KOPT-K1 (cell line): ENCODE measurements around the gene PRDM15.

Experiments used
- H3K27ac ChIP-seq: fragments of 200-600 bp; sonication (generic); 2 replicates; pipeline ENCODE4 v1.5.1; 2016; ENCODE audit warnings: antibody characterized with exemption, mild to moderate bottlenecking, low read depth, low read length; ENCODE audit not compliant: poor library complexity, severe bottlenecking
- H3K36me3 ChIP-seq: fragments of 200-600 bp; sonication (generic); 2 replicates; pipeline ENCODE4 v1.5.1; 2017; ENCODE audit warnings: antibody characterized with exemption, mild to moderate bottlenecking, low read length, moderate library complexity; ENCODE audit not compliant: insufficient read depth
- H3K9me3 ChIP-seq: fragments of 200-600 bp; sonication (generic); 2 replicates; pipeline ENCODE4 v1.5.1; 2017; ENCODE audit warnings: antibody characterized with exemption, low read length, mild to moderate bottlenecking; ENCODE audit not compliant: insufficient read depth, poor library complexity, severe bottlenecking

Gene PRDM15

GRCh38 chr21:41898998-41899397 is 19.9 kb upstream of the PRDM15 start:
- peak overlapping the region; percentile 97 for H3K27ac ChIP-seq
- H3K9me3 ChIP-seq, result no peaks in the 10 kb centered on the region
- no peaks in the 10 kb centered on the region for H3K36me3 ChIP-seq

DNA sequence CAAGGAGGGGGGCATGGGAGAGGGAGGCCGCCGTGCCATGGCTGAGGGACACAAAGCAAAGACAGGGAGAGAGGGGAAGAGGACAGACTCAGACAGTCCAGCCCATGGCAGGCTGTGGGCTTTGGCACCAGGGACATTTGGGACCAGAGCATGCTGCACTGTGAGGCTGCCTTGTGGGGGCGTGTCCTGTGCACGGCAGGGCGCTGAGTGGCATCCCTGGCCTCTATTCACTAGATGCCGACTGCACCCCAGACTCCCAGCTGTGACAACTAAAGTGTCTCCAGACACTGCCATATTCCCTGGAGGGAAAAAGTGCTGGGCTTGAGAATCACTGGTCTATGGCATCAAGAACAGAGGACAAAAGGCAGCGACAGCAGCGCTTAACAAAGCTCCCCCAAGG is 18.6 kb upstream of the PRDM15 start:
- Histone ChIP-seq H3K27ac (peak overlapping the region; percentile 97), H3K36me3 (no peaks in the 10 kb centered on the region), H3K9me3 (no peaks in the 10 kb centered on the region)

DNA sequence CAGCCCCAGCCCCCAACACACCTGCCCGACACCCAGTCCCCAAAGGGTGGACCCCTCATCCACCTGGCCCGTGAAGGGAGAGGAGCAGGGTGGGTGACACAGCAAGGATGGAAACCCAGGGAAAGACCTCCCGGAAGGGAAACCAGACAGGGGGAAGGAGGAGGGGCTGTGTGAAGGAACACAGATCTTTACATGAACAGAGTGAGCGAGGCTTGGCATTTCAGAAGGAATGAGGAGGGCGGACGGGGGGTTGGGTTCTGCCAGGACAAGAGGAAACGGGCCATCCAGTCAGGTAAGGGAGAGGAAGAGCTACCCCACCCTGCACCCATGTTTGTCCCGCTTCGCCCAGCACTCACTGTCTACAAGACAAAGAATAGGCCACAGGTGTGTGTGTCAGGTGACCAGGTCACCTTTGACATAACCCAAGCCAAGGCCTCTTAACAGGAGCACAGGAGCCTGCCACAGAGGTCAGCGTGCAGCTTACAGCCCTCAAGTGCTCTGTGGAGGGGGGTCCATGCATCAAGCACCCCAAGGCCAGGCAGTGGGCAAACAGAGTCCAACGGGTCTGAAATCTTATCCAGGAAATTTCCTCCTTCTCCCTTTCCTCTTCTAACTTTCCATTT is 18.0 kb upstream of the PRDM15 start:
- Histone ChIP-seq H3K27ac (peak overlapping the region; percentile 97), H3K9me3 (no peaks in the 10 kb centered on the region), H3K36me3 (no peaks in the 10 kb centered on the region)

DNA sequence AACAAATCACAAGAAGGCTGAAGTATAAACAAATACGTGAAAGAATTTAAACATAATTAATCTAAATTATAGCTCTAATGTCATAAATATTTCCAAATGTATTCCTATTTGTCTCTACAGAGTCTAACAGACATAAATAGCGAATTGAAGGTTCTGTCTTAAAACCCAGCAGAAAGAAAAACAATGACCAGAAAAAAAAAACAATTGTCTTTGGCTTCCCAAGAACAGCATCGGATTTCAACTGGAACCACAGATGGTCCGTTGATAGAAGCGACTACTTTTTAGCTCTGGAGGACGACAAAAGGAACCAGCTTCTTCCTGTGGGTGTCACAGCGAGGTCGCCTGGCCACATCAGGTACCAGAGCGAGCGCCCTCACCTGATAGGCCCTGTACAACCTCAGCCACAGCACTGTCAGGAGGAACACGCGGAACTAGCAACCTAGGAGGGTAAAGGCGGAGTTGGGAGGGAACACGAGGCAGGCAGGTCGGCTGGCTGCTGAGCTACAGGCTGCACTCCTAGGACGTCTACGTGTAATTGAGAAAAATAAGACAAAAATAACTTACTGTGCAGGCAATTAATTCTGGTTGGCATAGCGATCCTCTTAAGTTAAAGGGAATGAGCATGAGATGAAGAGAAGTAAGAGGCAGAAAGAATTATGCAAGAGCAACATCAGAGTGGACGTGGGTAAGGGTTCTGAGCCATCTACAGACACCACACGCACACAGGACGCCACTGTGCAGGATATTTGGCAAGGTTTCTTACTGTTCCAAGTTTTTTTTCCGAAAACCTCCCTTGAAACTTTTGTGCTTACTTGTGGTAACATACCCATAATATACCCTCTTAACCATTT is 16.7 kb upstream of the PRDM15 start:
- H3K27ac ChIP-seq, result peak overlapping the region; percentile 97
- H3K36me3 ChIP-seq, result no peaks in the 10 kb centered on the region
- H3K9me3 ChIP-seq, result no peaks in the 10 kb centered on the region

GRCh38 chr21:41894922-41895557 is 15.9 kb upstream of the PRDM15 start:
- Histone ChIP-seq H3K27ac (peak overlapping the region; percentile 97), H3K36me3 (no peaks in the 10 kb centered on the region), H3K9me3 (no peaks in the 10 kb centered on the region)

- Histone ChIP-seq H3K27ac (peak overlapping the region; percentile 97), H3K36me3 (no peaks in the 10 kb centered on the region), H3K9me3 (no peaks in the 10 kb centered on the region)
Measured at GRCh38 chr21:41894511-41894910, 15.4 kb upstream of the PRDM15 start.

GRCh38 chr21:41892726-41893125 is 13.6 kb upstream of the PRDM15 start:
- Histone ChIP-seq H3K36me3 (peaks cover 7% of the 10 kb centered on the region; the same call in 1 of the 2 replicates), H3K9me3 (no peaks in the 10 kb centered on the region), H3K27ac (no peak overlapping the region)

DNA sequence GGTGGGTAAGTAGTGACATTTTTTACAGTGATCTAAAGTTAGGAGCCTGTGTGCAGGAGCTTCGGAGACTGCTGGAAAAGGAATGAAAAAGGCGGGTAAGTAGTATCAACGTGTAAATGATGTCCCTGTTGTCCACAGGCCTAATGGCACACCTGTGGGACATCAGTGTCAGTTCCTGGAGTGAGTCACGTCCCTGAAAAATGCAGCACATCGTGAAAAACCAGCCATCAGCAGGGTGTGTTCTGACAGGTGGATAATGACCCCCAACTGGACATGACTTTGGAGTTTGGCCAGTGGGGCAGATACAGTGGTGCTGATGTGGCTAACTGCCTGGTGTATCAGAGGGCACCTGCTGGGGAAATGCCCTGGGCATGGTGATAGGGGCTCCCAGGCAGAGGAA is 12.0 kb upstream of the PRDM15 start:
- H3K27ac ChIP-seq, result no peak overlapping the region
- H3K9me3 ChIP-seq, result no peaks in the 10 kb centered on the region
- H3K36me3 ChIP-seq, result peaks cover 7% of the 10 kb centered on the region; the same call in 1 of the 2 replicates

DNA sequence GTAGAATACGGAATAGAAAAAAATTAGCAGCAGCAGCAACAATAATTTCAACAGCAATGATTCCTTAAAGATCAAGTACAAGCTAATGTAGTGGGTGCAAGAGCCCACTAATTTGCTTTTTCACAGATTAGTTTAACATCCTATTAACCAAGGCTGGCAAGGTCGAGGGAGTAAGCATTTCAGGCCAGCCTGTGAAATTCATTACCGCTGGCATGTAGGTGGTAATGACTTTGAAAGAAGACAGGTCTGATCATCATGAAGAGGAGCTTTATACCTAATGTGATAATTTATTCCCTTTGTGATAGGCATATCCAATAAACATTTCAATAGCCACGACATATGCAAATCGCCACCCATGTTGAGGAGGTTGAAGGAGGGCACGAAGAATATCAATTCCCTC is 11.2 kb upstream of the PRDM15 start:
- Histone ChIP-seq H3K9me3 (no peaks in the 10 kb centered on the region), H3K27ac (no peak overlapping the region), H3K36me3 (peaks cover 7% of the 10 kb centered on the region; the same call in 1 of the 2 replicates)

DNA sequence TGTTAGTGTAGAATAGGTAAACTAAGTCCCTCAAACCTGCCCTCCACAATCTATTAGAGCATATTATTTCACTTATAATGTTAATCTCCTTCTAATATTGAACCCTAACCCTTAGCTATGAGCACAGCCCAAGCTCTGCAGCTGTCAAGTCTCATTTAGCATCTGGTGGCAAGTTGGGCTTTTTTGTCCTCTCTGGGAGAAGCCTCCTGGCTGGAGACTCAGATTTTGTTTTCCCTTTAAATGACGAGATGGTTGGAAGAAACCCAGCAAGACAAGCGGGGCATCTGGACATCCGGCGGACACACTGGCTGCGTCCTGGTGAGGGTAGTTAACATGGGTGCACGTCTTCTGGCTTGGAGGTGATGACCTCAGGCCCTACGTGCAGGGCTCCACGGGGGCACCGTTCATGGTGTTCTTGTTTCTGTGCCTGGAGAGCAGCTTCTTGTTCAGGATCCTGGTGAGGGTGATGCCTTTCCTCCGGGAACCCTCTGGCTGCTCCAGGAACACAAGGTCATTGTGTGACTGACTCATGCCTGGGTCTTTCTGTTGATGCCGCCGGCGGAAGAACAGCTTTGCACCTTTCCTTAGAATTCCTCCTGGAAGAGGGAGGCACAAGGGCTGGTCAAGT is 9.7 kb upstream of the PRDM15 start:
- H3K9me3 ChIP-seq, result no peaks in the 10 kb centered on the region
- H3K27ac ChIP-seq, result no peak overlapping the region
- peaks cover 7% of the 10 kb centered on the region; the same call in 1 of the 2 replicates for H3K36me3 ChIP-seq

DNA sequence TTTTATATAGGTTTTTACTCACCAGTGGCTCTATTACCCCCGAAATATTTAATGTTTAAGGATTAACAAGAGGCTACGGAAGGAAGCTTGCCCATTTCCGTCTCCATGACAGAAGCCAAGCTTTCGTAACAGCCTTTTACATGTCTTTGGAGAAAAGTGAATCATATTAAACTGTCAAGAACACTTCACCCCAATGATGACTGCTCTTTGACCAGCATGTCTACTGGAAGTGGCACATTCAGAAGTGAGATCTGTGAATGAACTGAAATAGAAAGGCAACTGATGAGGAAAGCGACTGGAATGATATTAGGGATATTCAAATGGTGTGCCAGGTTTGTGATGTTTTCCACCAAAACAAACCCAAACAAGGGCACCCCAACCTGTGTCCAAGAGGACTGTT is 8.5 kb upstream of the PRDM15 start:
- Histone ChIP-seq H3K9me3 (no peaks in the 10 kb centered on the region), H3K36me3 (peaks cover 7% of the 10 kb centered on the region; the same call in 1 of the 2 replicates), H3K27ac (no peak overlapping the region)

GRCh38 chr21:41886328-41886727 is 7.2 kb upstream of the PRDM15 start:
- no peaks in the 10 kb centered on the region for H3K9me3 ChIP-seq
- peaks cover 7% of the 10 kb centered on the region; the same call in 1 of the 2 replicates for H3K36me3 ChIP-seq
- peak overlapping the region; percentile 70 for H3K27ac ChIP-seq

DNA sequence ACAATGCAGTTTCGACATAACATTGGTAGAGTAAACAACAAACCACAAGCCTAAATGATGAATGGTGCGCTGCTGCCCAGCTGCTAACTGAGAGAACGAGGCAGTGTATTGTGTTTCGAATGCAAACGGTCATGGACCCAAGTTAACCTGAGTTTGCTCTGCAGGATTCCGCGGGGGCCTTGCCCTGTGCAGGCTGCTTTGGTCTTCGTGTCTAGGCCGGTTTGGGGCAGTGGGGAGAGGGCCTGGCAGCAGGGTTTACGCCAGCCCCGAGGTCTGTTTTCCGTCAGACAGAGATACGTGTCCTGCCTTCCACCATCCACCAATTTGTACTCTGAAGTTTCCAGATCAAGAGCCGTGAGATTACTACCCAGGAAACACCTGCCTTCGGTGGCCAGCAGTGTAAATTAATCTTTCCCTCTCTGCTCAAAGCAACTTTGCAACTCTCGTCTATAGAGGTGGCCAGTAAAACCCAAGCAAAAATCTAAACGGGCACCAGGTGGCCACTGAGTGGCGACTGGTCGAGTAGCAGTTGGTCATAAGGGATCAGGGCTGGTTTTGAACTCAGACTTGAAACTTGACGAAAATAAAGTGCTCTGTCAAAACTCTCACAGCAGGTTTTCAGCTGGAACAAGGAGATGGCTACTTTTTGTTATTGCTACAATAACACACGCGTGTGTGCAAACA is 6.3 kb upstream of the PRDM15 start:
- Histone ChIP-seq H3K27ac (peak overlapping the region; percentile 70), H3K36me3 (peaks cover 7% of the 10 kb centered on the region; the same call in 1 of the 2 replicates), H3K9me3 (no peaks in the 10 kb centered on the region)

GRCh38 chr21:41884501-41885030 is 5.4 kb upstream of the PRDM15 start:
- Histone ChIP-seq H3K27ac (peak overlapping the region; percentile 70), H3K9me3 (no peaks in the 10 kb centered on the region), H3K36me3 (peaks cover 7% of the 10 kb centered on the region; the same call in 1 of the 2 replicates)
